Activated CD4-positive, CD25-positive, alpha-beta regulatory T cell treated with anti-CD3 and anti-CD28 coated beads, Interleukin-2, amount 50 U/mL, for 24 hours (primary cell): ENCODE measurements around the gene TGOLN2.
"Not testable (repeated sequence)": the region's sequence is repeated elsewhere in the genome, so short reads cannot be mapped to it uniquely, and the experiment has no call there.

Experiments used
- ATAC-seq, 2 donors: fragments of 150-1000 bp; cut with Tn5 transposase; one replicate each; pipeline ENCODE4 v1.10.0; 2021; ENCODE audit warnings: mild to moderate bottlenecking in 1 of 2, moderate library complexity in 1 of 2

Gene TGOLN2

GRCh38 chr2:85340034-85340892 lies 12.5 kb upstream of the TGOLN2 start:
- ATAC-seq = no peak

GRCh38 chr2:85334928-85335327 lies 7.1 kb upstream of the TGOLN2 start:
- no peak for ATAC-seq

GRCh38 chr2:85333877-85334276 lies 6.1 kb upstream of the TGOLN2 start:
- ATAC-seq = not testable (repeated sequence)

GRCh38 chr2:85330839-85331636 lies 3.2 kb upstream of the TGOLN2 start:
- ATAC-seq = no peak

GRCh38 chr2:85329701-85330100 lies 1.9 kb upstream of the TGOLN2 start:
- ATAC-seq = not testable (repeated sequence)

- no peak for ATAC-seq
Observed at GRCh38 chr2:85329181-85329651, 1.4 kb upstream of the TGOLN2 start.

GRCh38 chr2:85327160-85327821 lies 498 bp downstream of the TGOLN2 start:
- peak; percentile 15 to 39 for ATAC-seq

GRCh38 chr2:85326406-85327159 lies 1.2 kb downstream of the TGOLN2 start:
- ATAC-seq = peak; percentile 10 to 17

GRCh38 chr2:85325466-85325811 lies 2.4 kb downstream of the TGOLN2 start:
- no peak for ATAC-seq

- ATAC-seq = no peak
Observed at GRCh38 chr2:85324639-85325465, 2.9 kb downstream of the TGOLN2 start.

GRCh38 chr2:85323988-85324367 lies 3.8 kb downstream of the TGOLN2 start:
- not testable (repeated sequence) for ATAC-seq

GRCh38 chr2:85323351-85323987 lies 4.3 kb downstream of the TGOLN2 start:
- ATAC-seq = no peak

GRCh38 chr2:85319796-85320195 lies 8.0 kb downstream of the TGOLN2 start:
- no peak for ATAC-seq

- peak; percentile 94 to 95 for ATAC-seq
Observed at GRCh38 chr2:85318222-85319074, 9.3 kb downstream of the TGOLN2 start.

GRCh38 chr2:85315921-85316320 lies 11.9 kb downstream of the TGOLN2 start:
- ATAC-seq = not testable (repeated sequence)

GRCh38 chr2:85314884-85315242 lies 12.9 kb downstream of the TGOLN2 start:
- no peak for ATAC-seq

- no peak for ATAC-seq
Observed at GRCh38 chr2:85312404-85312803, 15.4 kb downstream of the TGOLN2 start.

- ATAC-seq = no peak
Observed at GRCh38 chr2:85310330-85310729, 17.5 kb downstream of the TGOLN2 start.

- ATAC-seq = peak in 1 of 2 donors; percentile 42
Observed at GRCh38 chr2:85309699-85310321, 18.0 kb downstream of the TGOLN2 start.
